Spleen (tissue), 7 donors: ENCODE data around the gene RPL29.

ENCODE experiments used
- CTCF ChIP-seq, 11 experiments: fragments of 200-600 bp in 7 of 11; fragments of 450-650 bp in 4 of 11; sonication (generic) in 4 of 11; IDR thresholded peaks in 8 of 11; conservative IDR thresholded peaks in 3 of 11; 1 replicate in 7 of 11; 2 replicates in 4 of 11; pipeline versions ENCODE4 v1.4.0 to v1.8.0; 2016 to 2021; ENCODE audit warnings: antibody characterized with exemption in 11 of 11, inconsistent platforms in 4 of 11, mild to moderate bottlenecking in 1 of 11
- POLR2A ChIP-seq, 3 donors: fragments of 450-650 bp; IDR thresholded peaks; one replicate each; pipeline ENCODE4 v1.5.1; 2017; ENCODE audit warnings: antibody characterized with exemption in 3 of 3, mild to moderate bottlenecking in 1 of 3
- POLR2AphosphoS5 ChIP-seq, 3 donors: sonication (generic); formaldehyde crosslinking; IDR thresholded peaks; one replicate each; pipeline ENCODE4 v1.5.1; 2017; ENCODE audit warnings: antibody characterized with exemption in 3 of 3
- donor health status: DM: no; HTN: no; CAD: no; lungs with moderate emphysema.
- donor health status: DM: no; HTN: no; CAD: no.
- donor health status: DM: no; HTN: no; CAD: no.

- no peak for TF ChIP-seq CTCF (IDR thresholded peaks at IDR 0.05 in 8 of 11, conservative IDR thresholded peaks at IDR 0.05 in 3 of 11)
- no peak for TF ChIP-seq POLR2AphosphoS5 (IDR thresholded peaks at IDR 0.05)
- TF ChIP-seq POLR2A (IDR thresholded peaks at IDR 0.05), result no peak
Measured at GRCh38 chr3:52040600-52040999, 44.9 kb upstream of the RPL29 start.
